ENCODE measurements around the gene RHBDL3. TPM values are rescaled to one million over a fixed set of nuclear protein-coding genes. Genes with fewer than 3 reads are reported as not detected.

The RHBDL3 gene
- total RNA-seq, 1 experiment from 2014 or later = 12.5 TPM

DNA sequence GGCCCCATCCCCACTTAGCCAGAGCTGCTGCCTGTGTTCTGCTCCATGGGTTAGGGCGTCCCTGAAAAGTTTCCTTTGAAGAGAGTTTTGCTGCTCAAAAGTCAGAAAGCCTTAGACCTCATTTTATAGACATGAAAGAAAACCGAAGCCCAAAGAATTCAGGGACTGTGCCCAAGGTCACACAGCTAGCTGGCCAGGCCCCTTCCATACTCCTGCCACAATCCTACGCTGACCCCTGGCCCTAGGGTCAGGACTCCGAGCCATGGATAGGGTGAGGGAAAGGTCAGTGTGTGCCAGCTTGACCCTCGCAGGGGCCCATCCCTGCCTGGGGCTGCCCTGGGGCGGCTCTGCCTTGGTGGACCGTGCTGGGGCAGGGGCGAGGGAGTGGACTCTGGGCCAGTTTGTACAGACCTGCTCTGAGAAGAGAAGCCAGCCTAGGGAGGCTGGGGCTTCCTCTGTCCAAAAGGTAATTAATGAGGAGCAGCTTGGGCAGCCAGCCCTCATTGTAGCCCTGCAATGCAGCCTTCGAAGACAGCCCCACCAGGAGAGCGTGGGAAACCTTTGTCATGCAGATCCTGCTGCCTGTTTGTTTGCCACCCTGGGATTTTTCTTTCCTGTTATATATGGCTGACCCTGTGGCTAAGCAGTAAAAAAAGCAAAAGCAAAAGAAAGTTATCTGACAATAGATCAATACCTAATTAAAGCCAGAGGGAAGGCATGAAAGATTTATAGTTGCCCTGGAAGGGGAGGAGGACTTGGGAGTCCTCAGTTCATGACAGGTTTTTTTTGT, 37.4 kb downstream of the RHBDL3 start:
- no peak overlapping the region for H2BK20ac ChIP-seq (ENCODE audit: low read depth, low read length, poor library complexity, severe bottlenecking)
- H3K36me3 Mint-ChIP-seq (ENCODE audit: insufficient read depth in 1 of 3, low read depth in 3 of 3) = peaks cover under 1 to 37% (median 4%) of the 10 kb centered on the region in 3 experiments; a peak in 5 of 7 replicates
- H2BK12ac ChIP-seq (ENCODE audit: insufficient read length, low read depth, low read length) = no peak overlapping the region
- no peak overlapping the region for H3T11ph ChIP-seq (ENCODE audit: low read length)
- DNase-seq = peak; percentile 92
- no peaks in the 10 kb centered on the region for H3K9me3 ChIP-seq (ENCODE audit: control insufficient read depth, low read depth, low read length)
- H3K4me1 ChIP-seq (ENCODE audit: insufficient read depth, low read length) = peaks cover 27% of the 10 kb centered on the region; the same call in 1 of the 2 replicates
- no peak overlapping the region for H2BK120ac ChIP-seq (ENCODE audit: low read depth, low read length, poor library complexity, severe bottlenecking)
- H4K5ac ChIP-seq (ENCODE audit: insufficient read length, low read depth, low read length) = no peak overlapping the region
- H3K4me2 ChIP-seq (ENCODE audit: insufficient read depth, insufficient read length, low read length) = no peak overlapping the region
- no peak overlapping the region for H3K4ac ChIP-seq (ENCODE audit: low read depth, low read length)
- H3K18ac ChIP-seq (ENCODE audit: insufficient read length, low read depth, low read length) = peak overlapping the region; percentile 34
- H3K9me3 Mint-ChIP-seq = no peaks in the 10 kb centered on the region
- H3K56ac ChIP-seq (ENCODE audit: insufficient read length, low read depth, low read length) = no peak overlapping the region
- no peak overlapping the region for H4K8ac ChIP-seq (replicated peaks; ENCODE audit: insufficient read length, low read depth, low read length)
- no peak overlapping the region for H3K27ac ChIP-seq (ENCODE audit: insufficient read length, low read depth, low read length)
- no peaks in the 10 kb centered on the region for H3K27me3 Mint-ChIP-seq (ENCODE audit: low read depth)
- H3K79me2 ChIP-seq (ENCODE audit: insufficient read depth, low read length) = no peaks in the 10 kb centered on the region
- H2AK5ac ChIP-seq (ENCODE audit: insufficient read length, low read length) = no peak overlapping the region
- no peak overlapping the region for H2BK15ac ChIP-seq (ENCODE audit: low read depth, low read length)
- no peaks in the 10 kb centered on the region for H4K20me1 ChIP-seq (ENCODE audit: control insufficient read depth, insufficient read depth, insufficient read length)
- no peaks in the 10 kb centered on the region for H3K27me3 ChIP-seq (ENCODE audit: insufficient read depth, low read length)
- no peak overlapping the region for H2AFZ ChIP-seq (ENCODE audit: low read length)
- no peak overlapping the region for H3K23ac ChIP-seq (ENCODE audit: insufficient read length, low read depth, low read length)
- TF ChIP-seq, protein P1, sequence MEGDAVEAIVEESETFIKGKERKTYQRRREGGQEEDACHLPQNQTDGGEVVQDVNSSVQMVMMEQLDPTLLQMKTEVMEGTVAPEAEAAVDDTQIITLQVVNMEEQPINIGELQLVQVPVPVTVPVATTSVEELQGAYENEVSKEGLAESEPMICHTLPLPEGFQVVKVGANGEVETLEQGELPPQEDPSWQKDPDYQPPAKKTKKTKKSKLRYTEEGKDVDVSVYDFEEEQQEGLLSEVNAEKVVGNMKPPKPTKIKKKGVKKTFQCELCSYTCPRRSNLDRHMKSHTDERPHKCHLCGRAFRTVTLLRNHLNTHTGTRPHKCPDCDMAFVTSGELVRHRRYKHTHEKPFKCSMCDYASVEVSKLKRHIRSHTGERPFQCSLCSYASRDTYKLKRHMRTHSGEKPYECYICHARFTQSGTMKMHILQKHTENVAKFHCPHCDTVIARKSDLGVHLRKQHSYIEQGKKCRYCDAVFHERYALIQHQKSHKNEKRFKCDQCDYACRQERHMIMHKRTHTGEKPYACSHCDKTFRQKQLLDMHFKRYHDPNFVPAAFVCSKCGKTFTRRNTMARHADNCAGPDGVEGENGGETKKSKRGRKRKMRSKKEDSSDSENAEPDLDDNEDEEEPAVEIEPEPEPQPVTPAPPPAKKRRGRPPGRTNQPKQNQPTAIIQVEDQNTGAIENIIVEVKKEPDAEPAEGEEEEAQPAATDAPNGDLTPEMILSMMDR (conservative IDR thresholded peaks at IDR 0.05) = no peak
- no peaks in the 10 kb centered on the region for H3K23me2 ChIP-seq (ENCODE audit: insufficient read length, low read depth, low read length, poor library complexity, severe bottlenecking)
- no peaks in the 10 kb centered on the region for H3K79me1 ChIP-seq (ENCODE audit: insufficient read depth, low read depth, low read length, poor library complexity, severe bottlenecking)
- no CpG with 5 or more reads among the region's 10 CpGs for WGBS (ENCODE audit: extremely low coverage, insufficient read length, low lambda C conversion rate)
- no peak overlapping the region for H3K9ac ChIP-seq (ENCODE audit: extremely low read depth, insufficient read length, low read length)
- H3K4me1 Mint-ChIP-seq = peaks cover 54 to 56% of the 10 kb centered on the region in 2 experiments
- peak overlapping the region; percentile 95 to 98 (median 97) for H3K27ac Mint-ChIP-seq
- H2BK5ac ChIP-seq (ENCODE audit: insufficient read length, low read length) = no peak overlapping the region
- H4K91ac ChIP-seq (ENCODE audit: insufficient read length, low read depth, low read length) = no peak overlapping the region
- no peak overlapping the region for H3K14ac ChIP-seq (ENCODE audit: insufficient read depth, low read length)
- peak overlapping the region; percentile 32 to 70; a peak in 4 of 5 replicates for H3K4me3 Mint-ChIP-seq
